H1 (cell line): Measurements from ENCODE around the gene ITIH4. TPM values are rescaled to one million over a fixed set of nuclear protein-coding genes. Genes with fewer than 3 reads are reported as not detected.

Source experiments
- EP300 ChIP-seq, 2 experiments: IDR thresholded peaks; 1 replicate in 1 of 2; 2 replicates in 1 of 2; pipeline ENCODE4 v1.6.1; 2011 to 2012; ENCODE audit warnings: low read depth in 2 of 2, low read length in 2 of 2, mild to moderate bottlenecking in 2 of 2, borderline replicate concordance in 1 of 2, inconsistent platforms in 1 of 2, moderate library complexity in 1 of 2
- JUND ChIP-seq: IDR thresholded peaks from 2 replicates; pipeline ENCODE4 v1.6.1; 2011; ENCODE audit warnings: mild to moderate bottlenecking, improper control_type of control experiment, low read length
- POLR2AphosphoS5 ChIP-seq: IDR thresholded peaks from 2 replicates; pipeline ENCODE4 v1.6.1; 2011; ENCODE audit warnings: low read depth, low read length
- SAP30 ChIP-seq: fragments of 300-600 bp; sonication (generic); IDR thresholded peaks from 2 replicates; pipeline ENCODE4 v1.7.1; 2012; ENCODE audit warnings: low read length, moderate library complexity, mild to moderate bottlenecking, inconsistent platforms; ENCODE audit not compliant: insufficient read depth, insufficient replicate concordance
- polyA plus RNA-seq, 7 experiments: library from polyadenylated mRNA; depleted of rRNA in 3 of 7; stranded (reverse) in 5 of 7; unstranded in 2 of 7; fragments of >200 nt in 5 of 7; fragments of 200-250 nt in 2 of 7; gene quantifications; 1 replicate in 5 of 7; 2 replicates in 1 of 7; 4 replicates in 1 of 7; pipeline versions ENCODE4 v1.2.1 to v1.2.3, GENCODE V29; 2011 to 2013; ENCODE audit warnings: missing spikeins in 2 of 7, mixed read lengths in 2 of 7
- total RNA-seq: library from RNA; stranded (reverse); fragmentation: NEBNext Ultra II Directional; extraction: Animal tissue kit (Norgen Biotek cat#: 25700); gene quantifications from 2 replicates; pipeline ENCODE4 v1.2.1, GENCODE V29; 2021

Gene ITIH4
- total and polyA plus RNA-seq, 2 of the 8 experiments (the other 6 are each of a cell fraction or from before 2014, with no cell fraction given): 3.4 to 3.7 TPM

- TF ChIP-seq EP300 (IDR thresholded peaks at IDR 0.05; ENCODE audit: borderline replicate concordance in 1 of 2, low read depth in 2 of 2, low read length in 2 of 2) (no peak), POLR2AphosphoS5 (no peak), SAP30 (no peak), JUND (no peak)
Observed at GRCh38 chr3:52809662-52810377, 20.7 kb downstream of the ITIH4 start (continued).
